NCI-H510A treated with DMSO at 0.1 percent for 48 hours (cell line): ENCODE results near the gene GPER1.

Experiments
- DNase-seq: peaks from one replicate; lab custom pipeline; 2025; lab: John Stamatoyannopoulos, UW

The GPER1 gene

DNA sequence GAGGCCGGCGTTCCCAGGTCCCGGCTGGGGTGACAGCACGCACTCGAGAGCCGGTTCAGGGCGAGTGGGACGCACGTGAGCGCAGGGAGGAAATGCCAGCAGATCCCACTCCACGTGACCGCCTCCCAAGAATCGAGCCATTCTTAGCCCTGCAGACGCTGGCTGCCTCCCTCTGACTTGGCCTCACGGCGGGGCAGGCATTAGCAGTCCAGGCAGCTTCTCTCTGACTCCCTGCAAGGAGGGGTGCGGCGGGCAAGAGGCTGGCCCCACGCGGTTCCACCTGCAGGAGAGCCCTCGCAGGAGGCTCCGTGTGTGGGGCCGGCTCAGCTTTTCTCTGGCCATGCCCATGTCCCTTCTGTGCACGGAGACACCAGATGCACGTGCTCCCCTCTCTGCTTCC is 33.5 kb upstream of the GPER1 start:
- no peak for DNase-seq

DNA sequence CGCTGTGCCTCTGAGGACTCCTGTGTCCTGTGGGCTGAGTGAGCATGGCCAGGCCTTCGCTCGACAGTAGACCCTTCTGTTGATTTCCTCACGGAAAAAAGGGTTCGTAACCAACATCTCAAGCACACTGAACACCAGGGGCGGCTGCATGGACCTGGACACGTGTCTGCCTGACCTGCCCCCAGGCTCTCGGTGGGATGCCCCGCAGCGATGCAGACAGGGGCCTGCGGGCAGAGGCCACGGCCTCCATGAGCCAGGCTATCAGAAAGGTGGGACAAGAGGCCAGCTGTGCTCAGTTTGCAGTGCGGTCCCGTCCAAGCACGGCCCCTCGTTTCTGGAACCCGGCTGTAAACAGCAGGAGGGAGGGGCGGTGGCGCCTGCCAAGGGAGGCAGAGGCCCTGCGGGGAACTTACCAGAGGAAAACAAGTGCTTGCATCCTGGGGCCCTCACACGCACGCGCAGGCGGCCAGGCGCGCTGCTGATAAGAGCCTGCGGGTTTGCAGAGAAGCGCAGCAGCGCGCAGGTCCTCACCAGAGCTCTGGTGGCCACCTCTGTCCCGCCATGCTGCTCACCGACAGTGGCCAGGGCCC is 33.0 kb upstream of the GPER1 start:
- DNase-seq = peak; percentile 24

- DNase-seq = no peak
Measured at GRCh38 chr7:1055491-1055955, 32.4 kb upstream of the GPER1 start.

DNA sequence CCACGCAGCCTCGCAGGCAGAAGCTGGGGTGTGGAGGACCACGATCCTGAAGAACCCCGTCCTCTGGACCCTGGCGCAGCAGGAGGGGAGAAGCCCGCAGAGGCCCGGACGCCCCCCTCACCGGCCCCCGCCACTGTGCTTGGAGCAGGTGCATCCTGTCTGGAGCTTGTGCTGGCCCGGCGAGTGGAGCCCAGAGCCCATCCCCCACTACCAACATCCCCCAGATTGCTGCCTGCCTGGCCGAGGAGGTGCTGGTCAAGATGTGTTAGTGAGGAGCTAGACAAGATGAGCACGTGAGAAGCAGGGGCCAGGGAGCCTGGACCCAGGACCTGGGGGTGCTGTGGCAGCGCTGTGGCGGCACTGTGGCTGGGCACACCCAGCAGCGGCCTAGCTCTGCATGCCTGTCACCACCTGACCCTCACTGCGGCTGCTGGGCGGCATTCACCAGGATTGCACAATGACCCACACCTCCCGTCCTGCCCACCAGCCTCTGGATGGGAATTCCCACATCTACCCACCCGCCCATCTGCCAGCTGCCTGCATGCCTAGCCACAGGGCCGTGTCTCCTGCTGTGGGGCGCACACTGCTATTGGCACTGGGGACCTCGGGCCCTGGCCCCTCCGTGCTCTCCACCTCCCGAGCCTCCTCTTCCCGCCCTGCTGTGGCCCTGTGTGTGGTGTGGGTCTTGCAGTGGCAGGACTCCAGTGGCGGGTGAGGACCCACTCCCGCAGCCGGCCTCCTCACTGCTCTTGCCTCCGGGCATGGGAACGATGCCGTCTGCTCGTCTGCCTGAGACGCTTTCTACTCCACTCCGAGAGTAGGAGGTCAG is 31.7 kb upstream of the GPER1 start:
- DNase-seq = no peak

GRCh38 chr7:1056785-1057410 is 31.0 kb upstream of the GPER1 start:
- no peak for DNase-seq

GRCh38 chr7:1057416-1058291 is 30.3 kb upstream of the GPER1 start:
- DNase-seq = no peak

GRCh38 chr7:1058311-1058710 is 29.6 kb upstream of the GPER1 start:
- no peak for DNase-seq

GRCh38 chr7:1058821-1059199 is 29.1 kb upstream of the GPER1 start:
- DNase-seq = no peak

DNA sequence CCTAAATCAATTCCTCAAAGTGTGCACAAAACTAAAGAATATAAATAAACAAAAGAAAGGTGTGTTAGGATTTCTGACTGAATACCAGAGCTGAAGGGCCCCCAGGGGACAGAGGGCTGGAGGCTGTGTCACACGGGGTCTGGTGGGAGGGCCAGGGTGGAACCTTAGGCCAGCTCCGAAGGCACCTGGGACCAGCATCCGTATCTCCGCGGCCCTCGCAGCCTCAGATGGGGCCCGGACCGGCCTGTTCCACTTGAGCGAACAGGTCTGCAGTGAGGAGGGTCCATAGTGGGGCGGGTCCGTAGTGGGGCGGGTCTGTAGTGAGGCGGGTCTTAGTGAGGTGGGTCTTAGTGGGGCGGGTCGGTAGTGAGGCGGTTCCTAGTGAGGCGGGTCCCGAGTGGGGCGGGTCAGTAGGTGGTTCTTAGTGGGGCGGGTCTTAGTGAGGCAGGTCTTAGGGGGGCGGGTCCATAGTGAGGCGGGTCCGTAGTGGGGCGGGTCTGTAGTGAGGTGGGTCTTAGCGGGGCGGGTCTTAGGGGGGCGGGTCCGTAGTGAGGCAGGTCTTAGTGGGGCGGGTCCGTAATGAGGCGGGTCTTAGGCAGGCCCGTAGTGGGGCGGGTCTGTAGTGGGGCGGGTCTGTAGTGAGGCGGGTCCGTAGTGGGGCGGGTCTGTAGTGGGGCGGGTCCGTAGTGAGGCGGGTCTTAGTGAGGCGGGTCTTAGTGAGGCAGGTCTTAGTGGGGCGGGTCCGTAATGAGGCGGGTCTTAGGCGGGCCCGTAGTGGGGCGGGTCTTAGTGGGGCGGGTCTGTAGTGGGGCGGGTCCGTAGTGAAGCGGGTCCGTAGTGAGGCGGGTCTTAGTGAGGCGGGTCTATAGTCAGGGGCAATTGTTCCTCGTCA is 28.5 kb upstream of the GPER1 start:
- no peak for DNase-seq

GRCh38 chr7:1060315-1061072 is 27.4 kb upstream of the GPER1 start:
- no peak for DNase-seq

- no peak for DNase-seq
Measured at GRCh38 chr7:1061180-1061579, 26.7 kb upstream of the GPER1 start.

DNA sequence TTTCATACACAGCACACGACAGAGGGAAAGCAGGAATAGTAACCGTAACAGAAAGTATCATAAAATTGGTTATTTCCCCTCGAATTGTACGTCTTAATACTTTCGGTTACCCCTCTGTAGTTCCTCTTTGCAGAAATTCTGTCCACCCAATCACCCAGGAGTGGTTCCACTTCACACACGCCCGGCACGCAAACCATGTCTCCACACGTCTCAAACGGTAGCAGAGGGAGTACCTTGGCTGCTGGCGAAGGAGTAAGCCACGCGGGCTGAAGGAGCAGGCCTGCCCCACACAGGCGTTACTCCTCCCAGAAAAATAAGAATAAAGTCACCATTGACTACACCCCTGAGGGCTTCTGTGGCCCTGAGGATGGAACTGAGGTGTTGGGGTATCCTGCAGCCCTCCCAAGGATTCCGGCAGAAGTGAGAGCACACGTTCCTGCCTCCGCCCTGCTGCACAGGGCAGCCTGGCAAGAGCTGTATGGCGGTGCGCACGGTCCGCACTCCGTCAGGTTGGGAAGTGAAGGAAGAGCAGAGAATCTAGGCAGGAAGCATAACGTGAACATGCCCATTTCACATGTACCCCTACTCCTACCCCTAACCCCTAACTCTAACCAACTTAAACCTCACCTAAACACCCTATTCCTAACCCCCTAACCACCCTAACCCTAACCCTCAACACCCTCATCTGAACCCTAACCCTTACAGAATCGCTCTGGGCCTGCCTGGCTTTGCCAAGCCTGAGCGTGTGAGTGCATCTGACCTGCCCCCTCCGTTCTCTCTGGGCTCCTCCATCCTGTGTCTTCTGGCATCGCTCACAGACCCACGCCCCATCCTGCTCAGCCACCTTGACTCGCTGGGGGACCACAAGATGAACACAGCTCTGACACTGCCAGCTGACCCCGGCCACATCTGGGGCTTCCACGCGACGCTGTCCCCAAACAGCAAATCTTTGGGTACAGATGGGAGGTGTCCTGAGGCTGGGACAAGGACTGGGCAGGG is 25.3 kb upstream of the GPER1 start:
- no peak for DNase-seq

DNA sequence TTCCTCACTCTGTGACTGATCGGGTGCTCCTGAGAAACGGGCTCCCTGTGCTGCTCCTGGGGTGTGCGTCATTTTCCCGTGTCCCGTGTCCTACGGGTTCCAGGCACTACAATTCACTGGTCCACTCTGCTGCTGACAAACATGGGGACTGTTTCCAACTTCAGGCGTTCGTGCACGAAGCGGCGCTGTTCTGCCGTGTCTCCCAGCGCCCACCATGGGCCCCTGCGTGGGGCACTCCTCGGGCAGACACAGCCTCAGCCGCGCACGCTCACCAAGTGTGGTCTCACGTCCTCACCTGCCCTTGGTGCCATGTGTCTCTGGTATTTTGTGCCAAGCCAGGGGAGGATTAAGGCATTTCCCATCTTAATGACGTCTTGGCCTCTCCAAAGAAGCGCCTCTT is 24.6 kb upstream of the GPER1 start:
- DNase-seq = no peak

- DNase-seq = no peak
Measured at GRCh38 chr7:1064581-1064980, 23.3 kb upstream of the GPER1 start.

GRCh38 chr7:1065263-1065584 is 22.7 kb upstream of the GPER1 start:
- no peak for DNase-seq

- DNase-seq = no peak
Measured at GRCh38 chr7:1065585-1066241, 22.2 kb upstream of the GPER1 start.

- no peak for DNase-seq
Measured at GRCh38 chr7:1066242-1066588, 21.7 kb upstream of the GPER1 start.

GRCh38 chr7:1068013-1068412 is 19.9 kb upstream of the GPER1 start:
- no peak for DNase-seq

DNA sequence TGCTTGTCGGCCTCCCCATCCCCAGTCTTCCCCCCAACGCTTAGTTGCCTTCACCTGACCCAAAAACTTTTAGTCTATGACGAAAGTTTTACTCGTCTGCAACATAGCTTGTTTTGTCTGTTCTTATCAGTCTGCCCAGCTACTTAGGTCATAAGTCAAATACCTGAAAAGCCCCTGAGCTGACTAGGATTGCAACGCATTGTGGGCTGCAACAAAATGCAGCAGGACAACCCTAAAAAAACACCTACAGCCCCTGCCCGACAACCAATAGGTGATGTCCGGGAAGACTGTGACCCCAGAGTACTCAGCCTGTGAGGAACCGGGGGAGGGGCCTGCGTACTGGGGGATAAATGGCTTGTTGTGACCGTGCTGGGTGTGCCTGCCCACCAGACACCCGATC is 19.3 kb upstream of the GPER1 start:
- no peak for DNase-seq
